ENCODE measurements around the gene WDR88. TPM values are rescaled to one million over a fixed set of nuclear protein-coding genes. Genes with fewer than 3 reads are reported as not detected.

Gene WDR88
- total and polyA plus RNA-seq, 2 experiments from 2014 or later, result not detected

GRCh38 chr19:33193865-33194362 is 62.0 kb downstream of the WDR88 start, which contains the start of gene LRP3 (continued):
- TF ChIP-seq REST (IDR thresholded peaks at IDR 0.05; ENCODE audit: unreplicated experiment) (no peak), CREB1 (CRISPR knock-in tag; IDR thresholded peaks at IDR 0.05; ENCODE audit: low read depth) (no peak), NANOG (IDR thresholded peaks at IDR 0.05; ENCODE audit: borderline replicate concordance) (no peak), EZH2 (IDR thresholded peaks at IDR 0.05; ENCODE audit: low read depth, unreplicated experiment) (no peak)

GRCh38 chr19:33194532-33194885 is 62.6 kb downstream of the WDR88 start:
- H2AFZ ChIP-seq, result no peak overlapping the region
- peaks cover 23% of the 10 kb centered on the region for H3K27me3 ChIP-seq (ENCODE audit: insufficient read depth)
- ATAC-seq (peak; percentile 19; the same call in 2 of the 3 replicates), DNase-seq (ENCODE audit: low spot score) (peak; percentile 36)
- H4K20me1 ChIP-seq (replicated peaks; ENCODE audit: insufficient read depth), result no peaks in the 10 kb centered on the region
- no peaks in the 10 kb centered on the region; the same call in 1 of the 3 replicates for H3K36me3 Mint-ChIP-seq (ENCODE audit: low read depth)
- H3K9me3 Mint-ChIP-seq, result no peaks in the 10 kb centered on the region; the same call in 2 of the 3 replicates
- H3K27ac Mint-ChIP-seq, result no peak overlapping the region
- peak overlapping the region; percentile 69; the same call in 1 of the 2 replicates for H3K4me3 ChIP-seq
- no peaks in the 10 kb centered on the region for H3K9me2 ChIP-seq (ENCODE audit: insufficient read depth)
- H3K79me2 ChIP-seq (replicated peaks; ENCODE audit: insufficient read depth), result no peaks in the 10 kb centered on the region
- H3K4me3 Mint-ChIP-seq, result no peak overlapping the region
- no peak overlapping the region for H3K27ac ChIP-seq (ENCODE audit: low read depth)
- H3F3A ChIP-seq (replicated peaks; ENCODE audit: low read depth), result no peaks in the 10 kb centered on the region
- H3K4me1 ChIP-seq (ENCODE audit: insufficient read depth), result peaks cover 5% of the 10 kb centered on the region; the same call in 1 of the 2 replicates
- no peaks in the 10 kb centered on the region; the same call in 2 of the 3 replicates for H3K4me1 Mint-ChIP-seq
- no peaks in the 10 kb centered on the region for H3K36me3 ChIP-seq (ENCODE audit: insufficient read depth)
- peaks cover 24% of the 10 kb centered on the region for H3K27me3 Mint-ChIP-seq (ENCODE audit: insufficient read depth, low read depth, poor library complexity)
- H3K4me2 ChIP-seq, result peak overlapping the region; percentile 89; the same call in 1 of the 2 replicates
- TF ChIP-seq CTCF (conservative IDR thresholded peaks at IDR 0.05; ENCODE audit: low read depth in 2 of 2), result no peak
- no peak for TF ChIP-seq EZH2phosphoT487 (IDR thresholded peaks at IDR 0.05; ENCODE audit: unreplicated experiment)
- TF ChIP-seq NANOG (IDR thresholded peaks at IDR 0.05; ENCODE audit: borderline replicate concordance), result no peak
- no peak for TF ChIP-seq STAT1 (IDR thresholded peaks at IDR 0.05; ENCODE audit: unreplicated experiment)
- TF ChIP-seq JUNB (IDR thresholded peaks at IDR 0.05; ENCODE audit: unreplicated experiment), result no peak
- no peak for TF ChIP-seq ZNF331 (CRISPR knock-in tag; IDR thresholded peaks at IDR 0.05; ENCODE audit: low read depth)
- TF ChIP-seq ZNF114 (CRISPR knock-in tag; IDR thresholded peaks at IDR 0.05), result no peak
- no peak for TF ChIP-seq ETS1 (IDR thresholded peaks at IDR 0.05)
- TF ChIP-seq REST (IDR thresholded peaks at IDR 0.05; ENCODE audit: unreplicated experiment), result no peak
- TF ChIP-seq EZH2 (IDR thresholded peaks at IDR 0.05; ENCODE audit: low read depth, unreplicated experiment), result no peak
- TF ChIP-seq CREB1 (CRISPR knock-in tag; IDR thresholded peaks at IDR 0.05; ENCODE audit: low read depth), result no peak
